T-helper 2 cell treated with Interferon-gamma antibody and Interleukin-4, amounts not matched to agents 100 ng/mL and 5 ng/mL, for 36 hours (primary cell): ENCODE results near the gene CROCC2. TPM values are rescaled to one million over a fixed set of nuclear protein-coding genes. Genes with fewer than 3 reads are reported as not detected.

ENCODE experiments used
- intact Hi-C: fragments of 100-400 bp; cut with micrococcal nuclease; formaldehyde crosslinking; loops from one replicate; pipeline ENCODE4 v1.15.1; 2023
- total RNA-seq: library from RNA; stranded (reverse); gene quantifications from 2 replicates; pipeline ENCODE4 v1.2.3, GENCODE V29; 2022

CROCC2 gene
- total RNA-seq, 1 donor from 2014 or later, result not detected

DNA sequence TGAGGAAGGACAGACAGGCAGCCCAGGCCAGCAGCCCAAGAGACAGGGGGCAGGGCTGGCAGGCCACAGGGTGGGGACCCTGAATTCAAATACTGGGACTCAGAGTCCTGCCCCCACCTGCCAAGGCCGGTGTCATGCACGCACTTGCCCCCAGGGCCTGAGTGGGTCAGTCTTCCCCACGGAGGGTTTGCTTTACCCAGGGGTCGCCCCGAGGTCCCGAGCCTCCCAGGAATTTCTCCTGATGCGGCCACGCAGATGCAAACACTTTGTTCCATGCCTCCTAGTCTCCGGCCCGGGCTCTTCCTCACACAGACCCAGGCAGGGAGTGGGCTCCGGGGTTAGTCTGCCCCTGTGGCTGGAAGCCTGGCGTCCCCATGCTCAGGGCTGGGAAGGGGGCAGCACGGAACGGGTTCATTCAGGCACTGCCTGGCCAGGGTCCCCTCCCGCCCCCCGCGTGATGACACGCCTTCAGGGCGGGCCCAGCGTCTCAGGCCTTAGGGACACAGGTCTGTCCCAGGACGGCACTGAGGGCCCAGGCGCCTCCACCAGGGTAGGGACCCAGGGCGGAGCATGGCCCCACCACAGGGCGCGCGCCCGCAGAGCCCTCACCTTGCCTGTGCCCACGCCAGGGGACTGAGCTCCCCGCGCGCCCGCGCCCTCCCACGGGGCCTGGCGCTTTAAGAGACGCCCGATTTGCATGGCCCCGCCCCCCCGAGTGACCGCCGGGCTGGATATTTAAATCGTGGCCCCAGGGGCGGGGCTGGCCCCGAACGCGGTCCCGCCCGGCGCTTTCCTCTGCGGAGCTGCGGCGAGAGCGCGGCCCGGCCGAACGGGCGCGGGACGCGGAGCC lies 91.9 kb downstream of the CROCC2 start, which contains the start of gene SNED1:
SNED1 (plus strand) TSS at position 763 of the 850 bp plus-strand sequence. CDS start 220 bp downstream, outside the sequence.
- intact Hi-C loops, result no loop called here

DNA sequence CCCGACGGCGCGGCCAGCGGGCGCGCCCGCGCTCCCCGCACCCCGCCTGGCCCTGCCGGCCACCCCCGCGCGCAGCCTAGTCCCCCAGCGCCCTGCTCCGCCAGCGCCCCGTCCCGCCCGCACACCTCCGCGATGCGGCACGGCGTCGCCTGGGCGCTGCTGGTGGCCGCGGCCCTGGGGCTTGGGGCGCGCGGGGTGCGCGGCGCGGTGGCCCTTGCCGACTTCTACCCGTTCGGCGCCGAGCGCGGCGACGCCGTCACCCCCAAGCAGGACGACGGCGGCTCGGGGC lies 92.5 kb downstream of the CROCC2 start:
- intact Hi-C loops, result no loop called here

DNA sequence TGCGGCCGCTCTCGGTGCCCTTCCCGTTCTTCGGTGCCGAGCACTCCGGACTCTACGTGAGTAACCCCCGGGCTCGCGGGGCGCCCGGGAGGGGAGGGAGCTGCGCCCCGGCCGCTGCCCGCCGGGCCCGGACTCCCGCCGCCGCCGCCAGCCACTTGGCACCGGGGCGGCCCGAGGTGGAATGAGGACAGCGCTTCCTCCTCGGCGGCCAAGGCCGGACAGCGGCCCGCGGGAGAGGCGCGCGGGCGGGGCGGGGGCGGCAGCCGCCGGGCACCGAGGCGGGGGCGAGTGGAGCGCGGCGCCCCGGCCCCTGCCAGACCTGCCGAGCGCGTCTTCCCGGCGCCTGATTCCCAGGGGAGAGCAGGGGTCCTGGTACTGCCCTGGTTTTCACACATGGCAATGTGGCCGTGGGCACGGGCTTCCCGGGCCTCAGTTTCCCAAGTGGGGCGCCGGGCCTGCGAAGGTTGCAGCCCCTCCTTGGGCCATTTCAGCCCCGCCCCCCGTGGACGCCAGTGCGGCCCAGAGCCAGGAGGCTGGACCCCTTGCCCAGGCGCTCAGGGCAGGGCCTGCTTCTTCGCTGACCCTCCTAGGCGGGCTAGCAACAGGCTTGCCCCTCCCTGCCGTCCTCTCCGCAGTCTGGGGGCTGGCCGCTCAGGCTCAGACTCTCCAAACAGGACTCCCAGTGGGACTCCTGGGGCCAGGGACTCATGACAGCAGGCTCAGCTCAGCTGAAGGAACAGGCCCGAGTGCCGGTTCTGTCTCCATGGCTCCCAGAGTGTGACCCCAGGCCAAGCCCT lies 93.1 kb downstream of the CROCC2 start:
- intact Hi-C loops, result no loop called here

DNA sequence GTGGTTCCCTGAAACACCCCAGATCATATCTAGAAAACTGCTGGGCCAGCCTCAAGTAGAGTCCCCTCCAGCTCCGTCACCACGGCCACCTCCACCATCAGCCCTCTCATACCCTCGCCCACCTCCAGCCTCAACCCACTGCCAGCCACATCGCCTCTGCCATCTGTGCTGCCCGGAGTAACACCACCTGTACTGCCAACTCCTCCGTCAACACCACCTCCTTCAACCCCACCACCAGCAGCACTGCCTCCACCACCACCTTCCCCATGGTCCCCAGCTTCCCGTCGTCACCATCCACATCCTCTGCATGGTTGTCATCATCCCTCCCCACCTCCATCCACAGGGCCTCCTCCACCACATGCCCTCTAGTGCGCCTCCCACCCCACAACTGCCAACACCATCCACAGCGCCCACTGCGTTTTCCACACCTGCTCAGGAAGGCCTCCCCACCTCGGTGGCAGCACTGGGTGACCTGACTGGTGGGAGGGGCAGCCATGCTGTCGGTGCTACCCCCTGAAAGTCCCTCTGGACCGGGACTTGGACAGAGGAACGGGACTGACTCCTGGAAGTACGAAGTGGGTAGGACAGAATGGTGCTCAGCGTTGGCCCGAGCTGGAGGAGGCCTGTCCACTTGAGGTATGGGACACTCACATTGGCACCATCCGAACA lies 93.9 kb downstream of the CROCC2 start:
- intact Hi-C loops, result no loop called here

DNA sequence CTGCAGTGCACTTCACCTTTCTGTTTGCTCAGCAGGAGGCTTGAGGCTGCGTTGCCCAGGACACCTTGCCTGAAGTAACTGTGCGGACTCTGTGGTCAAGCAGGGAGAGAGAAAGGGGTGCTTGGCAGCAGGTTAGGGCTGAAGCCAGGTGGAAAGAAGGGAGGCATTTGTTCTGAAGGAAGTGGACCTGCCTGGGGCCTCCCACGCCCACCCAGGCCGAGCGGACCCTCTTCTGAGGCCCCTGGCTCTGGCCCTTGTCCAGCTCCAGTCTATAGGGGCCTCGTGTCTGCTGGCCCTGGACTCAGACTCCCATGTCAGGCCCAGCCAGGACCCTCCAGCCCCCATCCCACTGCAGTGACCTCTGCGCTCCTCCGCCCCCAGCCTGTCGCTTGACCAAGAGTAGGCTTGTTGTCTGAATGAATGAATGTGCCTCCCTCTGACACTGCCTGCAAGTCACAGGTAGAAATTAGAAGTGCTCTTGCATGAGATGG lies 94.7 kb downstream of the CROCC2 start:
- intact Hi-C loops, result no loop called here

DNA sequence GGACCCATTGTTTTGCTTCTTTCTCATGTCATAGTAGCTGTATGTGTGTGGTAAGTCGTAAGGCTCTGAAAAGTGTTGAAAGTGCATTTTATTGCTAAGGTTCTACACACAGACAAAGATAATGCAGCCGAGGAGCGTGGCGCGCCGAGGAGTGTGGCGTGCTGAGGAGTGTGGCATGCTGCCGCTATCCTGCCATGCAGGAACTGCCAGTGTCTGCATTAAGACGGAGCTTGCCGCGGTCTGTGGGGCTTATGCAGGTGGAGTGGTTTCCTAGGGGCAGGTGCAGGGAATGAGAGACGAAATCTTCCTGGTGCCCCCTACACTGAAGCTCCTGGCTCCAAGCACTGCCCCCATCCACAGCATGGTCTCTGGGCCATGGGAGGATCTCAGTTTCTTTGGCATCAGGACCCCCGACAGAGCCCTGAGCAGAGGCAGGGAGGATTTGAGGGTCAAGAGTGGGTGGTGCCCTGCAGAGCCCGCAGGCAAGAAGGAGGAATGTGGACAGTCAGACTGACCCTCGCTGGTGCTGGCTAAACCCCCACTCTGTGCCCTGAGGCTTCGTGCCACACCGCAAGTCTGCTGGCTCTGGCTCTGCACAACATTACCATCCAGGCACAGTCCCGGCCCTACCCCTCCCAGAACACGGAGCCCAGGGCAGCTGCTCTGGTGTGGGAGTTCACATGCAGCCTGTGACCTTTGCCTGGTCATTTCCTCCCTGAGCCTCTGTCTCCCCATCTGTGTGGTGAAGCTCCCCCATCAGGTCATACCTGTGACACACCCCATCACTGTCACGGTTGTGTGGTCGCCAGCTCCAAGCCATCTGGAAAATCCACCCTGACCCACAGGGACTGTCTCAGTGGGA lies 95.5 kb downstream of the CROCC2 start:
- intact Hi-C loops, result no loop called here

DNA sequence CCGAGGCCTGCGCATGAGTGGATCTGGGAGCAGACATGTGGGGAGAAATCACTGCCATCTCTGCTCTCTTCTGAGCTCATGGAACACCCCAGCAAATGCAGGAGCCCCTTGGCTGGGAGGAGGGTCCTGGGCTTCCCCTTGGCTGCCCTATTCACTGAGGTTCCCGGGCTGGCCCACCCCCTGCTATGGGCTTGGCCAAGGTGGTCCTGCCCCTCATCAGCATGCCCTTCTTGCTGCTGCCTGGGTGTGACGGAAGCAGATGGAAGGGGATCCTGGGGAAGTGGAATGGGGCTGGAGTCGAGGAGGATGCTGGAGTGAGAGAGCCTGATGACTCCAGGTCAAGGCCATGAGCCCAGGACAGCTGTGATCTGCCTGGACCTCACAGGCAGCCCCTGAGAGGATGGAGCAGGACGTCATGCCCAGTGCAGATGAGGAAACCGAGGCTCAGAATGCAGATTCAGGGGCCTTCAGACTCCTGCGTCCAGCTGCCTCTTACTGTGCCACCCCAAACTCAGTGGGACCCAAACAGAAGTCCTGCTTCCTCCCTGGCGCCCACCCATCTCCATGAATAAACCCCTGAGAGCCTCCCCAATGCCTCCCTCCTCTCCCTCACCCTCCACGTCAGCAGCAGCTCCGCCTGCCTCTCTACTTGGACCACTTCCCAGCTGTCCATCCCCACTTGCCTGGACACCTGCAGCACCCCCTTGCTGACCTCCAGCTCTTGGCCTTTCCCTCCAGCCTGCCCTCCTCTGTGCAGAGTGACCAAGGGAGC lies 96.3 kb downstream of the CROCC2 start:
- intact Hi-C loops, result no loop called here

DNA sequence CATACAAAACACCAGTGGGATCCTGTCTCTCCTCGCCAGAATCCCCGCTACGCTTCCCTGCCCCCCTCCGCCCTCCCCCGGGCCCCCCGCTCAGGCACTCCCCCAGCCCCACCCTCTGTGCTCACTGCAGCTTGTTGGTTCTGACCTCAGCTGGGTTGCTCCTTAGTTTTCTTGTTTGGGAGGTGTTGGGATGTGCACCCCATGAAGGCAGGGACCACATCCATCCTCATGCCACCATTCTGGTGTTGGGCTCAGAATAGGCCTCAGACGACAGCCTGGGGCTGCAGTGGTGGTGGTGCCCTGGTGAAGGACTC lies 96.9 kb downstream of the CROCC2 start:
- intact Hi-C loops, result no loop called here

DNA sequence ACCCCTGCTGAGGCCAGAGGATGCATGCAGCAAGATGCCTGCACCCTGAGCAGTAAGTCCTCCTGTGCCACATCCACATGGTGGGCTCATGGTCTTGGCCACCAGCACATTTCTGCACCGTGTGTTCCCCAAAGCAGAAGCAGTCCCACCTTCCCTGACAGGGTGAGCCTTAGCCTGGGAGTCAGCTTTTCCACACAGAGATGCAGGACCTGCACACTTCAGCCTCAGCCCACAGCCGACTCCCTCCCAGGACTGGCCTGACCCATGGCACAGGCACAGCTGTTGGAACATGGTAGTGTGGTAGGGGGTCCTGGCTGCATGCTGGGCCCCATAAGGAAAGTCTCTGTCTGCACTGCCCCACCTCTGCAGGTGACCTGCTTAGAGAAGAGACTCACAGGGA lies 97.2 kb downstream of the CROCC2 start:
- intact Hi-C loops, result no loop called here

DNA sequence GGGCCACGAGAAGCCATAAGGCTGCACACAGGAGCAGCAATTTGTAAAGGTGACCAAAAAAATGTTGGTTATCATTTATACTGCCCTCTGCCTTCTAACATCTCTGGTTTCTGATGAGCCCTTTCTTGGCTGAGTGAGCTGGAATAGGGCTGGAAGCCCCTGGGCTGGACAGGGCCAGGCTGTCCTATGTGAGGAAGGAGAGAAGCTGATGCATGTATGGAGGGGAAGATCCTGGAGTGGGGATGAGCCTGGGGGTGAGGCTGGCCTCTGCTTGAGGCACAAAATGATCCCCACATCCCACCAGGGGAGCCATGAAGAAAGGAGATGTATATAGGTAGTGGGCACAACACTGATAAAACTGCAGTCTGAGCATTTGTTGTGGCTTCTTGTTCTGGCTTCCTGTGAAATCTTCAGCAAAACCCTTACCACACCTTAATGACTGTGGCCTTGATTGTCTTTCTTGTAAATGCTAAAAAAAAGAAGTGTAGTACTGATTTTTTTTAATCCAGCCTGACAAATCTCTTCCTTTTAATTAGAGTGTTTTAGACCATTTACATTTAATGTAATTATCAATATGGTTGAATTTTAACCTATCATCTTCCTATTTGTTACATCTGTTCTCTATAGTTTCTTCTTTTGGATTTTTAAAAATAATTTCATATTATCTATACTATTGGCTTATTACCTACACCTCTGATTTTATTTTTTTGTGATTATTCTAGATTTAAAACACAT lies 97.9 kb downstream of the CROCC2 start:
- intact Hi-C loops, result no loop called here

DNA sequence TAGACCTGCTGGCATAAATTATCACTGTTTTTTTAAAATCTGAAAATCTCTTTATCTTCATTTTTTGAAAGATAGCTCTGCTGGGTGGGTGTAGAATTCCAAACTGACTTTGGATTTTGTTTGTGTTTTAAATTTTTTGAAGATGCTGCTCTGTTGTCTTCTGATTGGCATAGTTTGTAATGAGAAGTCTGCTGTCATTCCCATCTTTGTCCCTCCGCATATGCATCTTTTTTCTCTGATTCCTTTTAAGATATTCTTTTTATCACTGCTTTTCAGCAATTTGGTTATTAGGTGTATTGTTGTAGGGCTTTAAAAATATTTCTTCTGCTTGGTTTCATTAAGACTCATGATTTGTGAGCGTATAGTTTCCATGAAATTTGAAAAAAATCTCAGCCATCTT lies 99.4 kb downstream of the CROCC2 start:
- intact Hi-C loops, result no loop called here

DNA sequence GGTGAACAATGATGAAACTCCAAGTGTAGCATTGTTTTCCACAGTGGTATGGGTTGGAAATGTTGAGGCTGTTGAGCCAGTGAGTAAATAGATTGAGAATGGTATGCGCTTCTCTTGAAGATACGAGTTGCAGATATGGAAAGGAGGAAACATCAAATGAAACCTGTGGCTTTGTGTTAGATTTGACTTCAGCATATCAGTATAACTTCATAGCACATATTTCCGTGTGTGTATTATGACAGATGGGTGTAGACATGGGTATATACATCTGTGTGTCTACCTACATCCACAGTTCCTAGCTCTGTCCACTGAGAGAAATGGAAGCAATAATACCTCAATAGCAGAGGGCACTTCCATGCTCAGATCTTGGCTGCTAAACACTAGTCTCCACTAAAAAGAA lies 100.3 kb downstream of the CROCC2 start:
- intact Hi-C loops, result no loop called here

DNA sequence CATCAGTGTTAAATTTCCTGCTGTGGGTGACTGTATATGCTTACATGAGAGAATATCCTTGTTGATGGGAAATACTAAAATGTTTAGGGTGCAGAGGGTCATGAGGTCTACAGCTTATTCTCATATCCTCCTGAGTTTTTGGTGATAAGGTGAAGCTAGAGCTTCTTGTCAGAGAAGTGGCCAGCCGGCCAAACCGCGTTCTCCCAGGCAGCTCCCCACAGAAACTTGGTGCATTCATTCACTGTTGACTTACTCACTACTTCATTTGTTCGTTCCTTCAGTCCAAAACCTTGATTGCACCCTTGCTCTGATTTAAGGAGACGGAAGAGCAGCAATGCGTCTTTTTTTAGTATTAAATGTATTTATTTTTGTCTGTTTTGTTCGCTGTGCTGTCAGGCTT lies 101.0 kb downstream of the CROCC2 start:
- intact Hi-C loops, result no loop called here

DNA sequence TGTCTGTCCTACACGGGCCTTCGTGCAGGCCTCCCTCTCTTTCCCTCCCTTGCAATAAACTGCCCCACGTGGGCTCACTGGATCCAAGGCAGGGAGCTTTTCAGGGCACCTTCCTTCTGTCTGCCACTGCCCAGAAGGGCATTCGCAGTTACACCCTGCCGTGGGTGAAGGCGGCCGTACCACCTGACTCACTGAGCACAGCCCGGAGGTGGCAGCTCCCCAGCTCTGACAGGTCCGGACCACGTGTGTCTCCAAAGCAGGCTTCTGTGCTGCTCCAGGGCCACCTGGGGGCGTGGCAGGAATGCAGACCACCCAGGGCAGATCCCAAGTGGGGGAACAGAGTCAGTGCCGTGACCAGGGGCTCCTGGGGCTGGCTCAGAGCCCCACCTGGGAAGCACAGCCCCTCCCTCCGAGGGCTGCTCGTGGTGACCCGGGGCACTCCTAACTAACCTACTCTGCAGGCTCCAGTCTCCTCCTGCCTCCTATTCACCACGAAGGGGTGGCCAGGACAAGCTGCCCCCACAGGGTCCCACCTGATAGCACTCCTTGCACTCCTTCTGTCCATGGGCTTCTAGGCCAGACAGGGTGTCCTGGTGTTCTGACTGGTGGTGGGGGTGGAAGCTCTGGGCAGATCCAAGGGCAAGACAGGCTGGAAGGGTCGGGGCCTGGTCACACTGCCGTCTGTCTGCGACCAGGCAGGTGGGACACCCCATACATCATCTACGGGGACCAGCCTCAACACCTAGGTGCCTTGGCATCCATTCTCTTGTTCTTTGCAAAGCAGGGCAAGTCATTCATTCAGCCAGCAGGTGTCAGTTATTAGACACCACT lies 102.0 kb downstream of the CROCC2 start:
- intact Hi-C loops, result no loop called here

DNA sequence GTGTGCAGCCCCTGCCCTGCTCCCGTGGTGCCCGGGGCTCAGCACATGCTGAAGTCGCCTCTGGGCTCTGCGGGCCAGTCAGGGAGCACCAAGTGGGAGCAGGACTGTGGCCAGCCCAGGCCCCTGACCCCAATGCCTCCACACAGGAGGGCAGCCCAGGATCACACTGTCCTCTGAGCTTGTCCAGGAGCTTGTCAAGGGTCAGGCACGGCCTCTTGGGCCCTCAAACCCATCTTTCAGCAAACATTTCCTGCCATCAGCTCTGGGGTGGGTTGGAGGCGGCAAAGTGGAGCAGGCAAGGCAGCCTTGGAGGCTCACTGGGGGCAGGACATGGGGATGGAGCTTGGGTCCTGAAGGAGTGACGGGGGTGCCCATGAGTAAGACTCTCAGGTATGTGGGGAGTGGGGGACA lies 102.6 kb downstream of the CROCC2 start:
- intact Hi-C loops, result no loop called here

DNA sequence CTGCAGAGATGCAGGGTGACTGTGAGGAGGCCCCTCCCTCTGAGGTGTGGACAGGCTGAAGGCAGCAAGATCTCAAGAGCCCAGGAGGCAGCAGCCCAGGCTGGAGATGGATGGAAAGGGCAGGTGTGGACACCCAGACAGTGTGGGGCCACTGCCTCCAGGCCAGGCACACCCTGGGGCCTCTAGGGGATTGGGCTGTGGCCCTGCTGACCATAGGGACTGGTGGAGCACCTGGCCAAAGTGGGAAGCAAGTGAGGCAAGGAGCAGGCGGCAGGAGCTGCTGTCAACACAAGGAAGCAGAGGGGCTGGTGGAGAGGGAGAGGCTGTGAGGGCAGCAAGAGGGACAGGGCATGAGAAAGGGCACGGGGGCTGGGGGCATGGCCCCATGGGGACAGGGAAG lies 103.1 kb downstream of the CROCC2 start:
- intact Hi-C loops, result no loop called here

DNA sequence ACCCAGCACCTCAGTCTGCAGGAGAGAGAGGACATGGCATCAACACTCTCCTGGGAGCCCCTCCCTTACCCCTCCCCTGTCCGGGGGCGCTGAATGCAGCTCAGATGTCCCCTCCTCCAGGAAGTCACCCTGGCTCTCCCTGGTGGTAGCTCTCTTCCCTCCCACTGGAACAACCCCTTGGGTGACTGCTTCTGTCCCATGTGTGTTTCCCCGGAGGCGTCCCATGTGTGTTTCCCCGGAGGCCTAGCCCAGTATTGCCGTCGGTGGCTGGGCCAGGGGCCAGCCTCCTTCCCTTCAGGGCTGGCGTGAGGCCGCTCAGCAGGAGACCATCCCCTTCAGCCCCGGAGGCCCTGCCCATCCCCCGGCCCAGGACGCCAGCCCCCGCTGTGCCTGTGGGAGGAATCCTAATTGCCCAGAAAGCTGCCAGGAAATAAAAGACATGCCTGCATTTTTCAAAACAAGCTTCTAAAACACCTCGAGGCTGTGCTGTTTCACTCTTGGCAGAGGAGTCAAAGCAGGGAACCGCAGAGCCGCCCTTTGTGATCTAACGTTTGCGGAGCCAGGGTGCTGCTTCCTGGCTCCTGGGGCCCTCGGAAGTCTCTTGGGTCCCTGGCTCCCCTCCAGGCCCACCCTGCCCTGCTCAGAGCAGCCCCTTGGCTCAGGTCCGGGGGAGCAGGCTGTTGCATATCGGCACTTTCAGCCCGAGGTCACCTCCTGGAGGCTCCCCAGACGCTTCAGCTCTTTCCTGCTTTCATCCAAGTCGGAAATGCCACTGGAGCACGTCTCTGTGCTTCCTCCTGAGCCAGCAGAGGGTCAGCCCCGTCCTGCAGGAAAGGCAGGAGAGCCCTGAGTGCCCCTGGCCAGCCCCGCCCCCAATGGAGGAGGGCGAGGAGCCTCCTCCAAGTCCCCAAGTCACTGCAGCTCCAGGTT lies 103.7 kb downstream of the CROCC2 start:
- intact Hi-C loops, result no loop called here
